Activated naive CD4-positive, alpha-beta T cell treated with anti-CD3 and anti-CD28 coated beads, Interleukin-2, amount 50 U/mL, for 24 hours (primary cell): ENCODE data around the gene LRRC4C.

Experiments
- H3K27ac Mint-ChIP-seq: one replicate; pipeline ENCODE4 v1.8.0; 2021; ENCODE audit warnings: mild to moderate bottlenecking, mixed read lengths
- H3K27me3 Mint-ChIP-seq: one replicate; pipeline ENCODE4 v1.8.0; 2021; ENCODE audit warnings: mixed read lengths
- H3K36me3 Mint-ChIP-seq: one replicate; pipeline ENCODE4 v1.8.0; 2021; ENCODE audit warnings: mixed read lengths
- H3K4me1 Mint-ChIP-seq: one replicate; pipeline ENCODE4 v1.8.0; 2021; ENCODE audit warnings: mixed read lengths
- H3K4me3 Mint-ChIP-seq: one replicate; pipeline ENCODE4 v1.8.0; 2021; ENCODE audit warnings: mild to moderate bottlenecking, mixed read lengths
- H3K9me3 Mint-ChIP-seq: one replicate; pipeline ENCODE4 v1.8.0; 2021; ENCODE audit warnings: mixed read lengths

The LRRC4C gene

DNA sequence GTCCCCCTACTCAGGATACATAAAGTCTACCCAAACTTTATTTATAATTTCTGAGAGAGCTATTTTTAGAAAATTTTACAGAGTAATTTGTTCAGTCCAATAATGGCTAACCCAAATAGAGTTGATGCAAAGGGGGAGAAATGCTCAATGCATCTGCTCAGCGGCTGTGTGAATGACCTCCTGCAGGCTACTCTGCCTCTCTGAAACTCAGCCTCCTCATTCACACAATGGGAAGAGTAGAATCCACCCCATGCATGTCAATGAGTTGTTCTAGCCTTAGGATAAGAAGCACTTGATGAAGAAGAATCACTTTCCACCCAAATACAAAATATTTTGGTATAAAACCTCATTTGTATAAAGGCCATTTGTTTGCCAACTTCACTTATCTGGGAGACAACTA is 1204.0 kb downstream of the LRRC4C start:
- Mint-ChIP-seq H3K9me3 (peaks cover 4% of the 10 kb centered on the region), H3K27me3 (no peaks in the 10 kb centered on the region), H3K4me1 (no peaks in the 10 kb centered on the region), H3K27ac (no peak overlapping the region), H3K4me3 (no peak overlapping the region), H3K36me3 (no peaks in the 10 kb centered on the region)

DNA sequence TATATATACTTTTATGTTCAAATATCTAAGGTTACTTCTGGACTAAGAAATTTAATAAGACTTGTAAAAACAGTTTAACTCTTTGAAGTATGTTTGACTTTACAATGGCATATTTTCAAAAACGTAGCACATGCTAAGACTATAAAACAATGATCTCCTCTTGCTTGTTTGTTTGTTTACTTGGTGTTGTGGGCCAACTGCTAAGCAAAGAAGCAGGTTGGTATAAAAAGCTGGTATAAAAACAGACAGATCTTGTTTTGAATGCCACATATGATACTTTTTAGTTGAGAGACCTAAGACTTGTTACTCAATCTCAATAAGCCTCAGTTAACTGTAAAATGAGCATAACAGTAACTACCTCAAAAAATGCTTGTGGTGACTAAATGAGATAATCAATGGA is 1206.3 kb downstream of the LRRC4C start:
- H3K9me3 Mint-ChIP-seq, result peaks cover 6% of the 10 kb centered on the region
- no peaks in the 10 kb centered on the region for H3K4me1 Mint-ChIP-seq
- H3K36me3 Mint-ChIP-seq, result no peaks in the 10 kb centered on the region
- H3K27me3 Mint-ChIP-seq, result no peaks in the 10 kb centered on the region
- H3K27ac Mint-ChIP-seq, result no peak overlapping the region
- no peak overlapping the region for H3K4me3 Mint-ChIP-seq

DNA sequence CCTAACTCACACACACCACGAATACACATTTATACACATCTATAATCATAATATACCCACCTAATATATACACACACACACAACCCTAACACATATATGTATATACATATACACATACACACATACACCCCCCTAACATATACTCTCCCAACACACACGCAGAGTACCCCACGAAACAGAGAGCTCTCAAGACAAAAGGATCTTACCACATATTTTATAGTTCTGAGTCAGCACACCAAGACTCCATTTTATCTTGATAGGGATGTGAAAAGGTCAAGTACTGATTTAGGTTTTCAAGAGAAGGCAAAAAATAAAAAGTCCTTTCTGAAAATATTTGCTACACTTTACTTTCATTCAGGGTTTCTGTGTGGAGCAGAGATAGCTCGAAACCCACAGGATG is 1207.2 kb downstream of the LRRC4C start:
- Mint-ChIP-seq H3K4me3 (no peak overlapping the region), H3K27me3 (no peaks in the 10 kb centered on the region), H3K4me1 (no peaks in the 10 kb centered on the region), H3K9me3 (peaks cover 8% of the 10 kb centered on the region), H3K27ac (no peak overlapping the region), H3K36me3 (no peaks in the 10 kb centered on the region)

DNA sequence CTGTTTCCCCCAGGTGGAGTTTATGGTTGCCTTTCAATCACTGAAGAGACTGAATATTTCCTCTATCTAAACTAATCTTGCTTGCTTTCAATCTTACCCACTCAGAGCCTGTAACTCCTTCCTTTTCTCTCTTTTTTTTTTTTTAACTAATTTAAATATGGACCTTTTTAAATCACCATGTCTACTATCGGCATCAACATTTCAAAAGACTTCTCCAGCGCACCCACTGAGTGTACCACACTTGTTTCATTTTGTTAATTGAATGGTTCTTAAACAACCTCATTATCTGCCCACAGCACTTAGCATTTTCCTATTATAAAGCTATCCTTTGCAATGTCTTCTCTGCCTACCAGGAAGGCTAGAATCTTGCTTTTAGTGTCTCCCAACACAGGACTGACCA is 1212.5 kb downstream of the LRRC4C start:
- no peaks in the 10 kb centered on the region for H3K36me3 Mint-ChIP-seq
- no peaks in the 10 kb centered on the region for H3K4me1 Mint-ChIP-seq

DNA sequence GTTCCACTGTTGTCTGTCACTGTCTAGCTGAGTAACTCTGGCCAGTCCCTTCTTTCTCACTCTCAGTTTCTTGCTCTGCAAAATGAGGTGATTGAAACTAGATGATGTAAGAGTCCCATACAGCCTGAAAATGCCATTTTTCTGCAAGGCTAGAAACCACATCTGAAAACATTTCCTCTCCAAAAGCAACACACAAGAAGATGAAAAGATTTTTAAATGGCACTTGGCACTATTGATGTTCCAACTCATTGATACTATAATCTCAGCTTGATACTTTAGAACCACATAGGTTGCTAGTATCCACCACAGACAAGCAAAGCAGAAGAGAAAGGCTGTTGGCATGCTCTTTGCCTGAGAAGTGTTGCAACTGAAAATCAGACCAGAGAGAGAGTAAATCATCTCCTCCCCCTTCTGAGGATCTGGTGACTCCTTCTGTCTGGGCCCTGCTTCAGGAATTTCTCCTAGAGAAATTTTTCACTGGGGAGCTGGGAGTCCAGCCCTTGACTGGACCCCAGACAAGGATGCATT is 1217.9 kb downstream of the LRRC4C start:
- Mint-ChIP-seq H3K27ac (no peak overlapping the region), H3K4me1 (no peaks in the 10 kb centered on the region), H3K36me3 (no peaks in the 10 kb centered on the region), H3K27me3 (no peaks in the 10 kb centered on the region), H3K9me3 (peaks cover 11% of the 10 kb centered on the region), H3K4me3 (no peak overlapping the region)

More for the DNA sequence above, 1212.5 kb downstream of the LRRC4C start:
- Mint-ChIP-seq H3K27me3 (no peaks in the 10 kb centered on the region), H3K9me3 (peaks cover 4% of the 10 kb centered on the region), H3K27ac (no peak overlapping the region), H3K4me3 (no peak overlapping the region)

DNA sequence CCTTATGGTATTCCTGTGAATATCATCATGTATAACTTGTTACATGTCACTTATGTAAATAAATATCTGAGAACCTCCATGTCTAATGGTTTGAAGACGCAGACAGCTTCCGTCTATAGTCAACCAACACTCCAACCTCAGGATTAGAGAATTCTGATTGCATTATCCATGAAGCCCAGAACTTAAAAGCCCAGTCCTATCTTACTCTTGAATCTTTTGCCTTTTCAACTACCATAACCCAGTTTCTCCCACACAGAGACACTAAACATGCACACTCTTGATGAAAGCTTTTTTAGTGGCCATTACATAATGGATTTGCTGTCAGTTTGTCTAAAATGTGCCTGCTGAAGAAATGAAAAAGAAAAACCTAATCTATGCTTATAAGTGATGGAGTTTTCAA is 1219.2 kb downstream of the LRRC4C start:
- Mint-ChIP-seq H3K4me3 (no peak overlapping the region), H3K27ac (no peak overlapping the region), H3K27me3 (no peaks in the 10 kb centered on the region), H3K9me3 (peaks cover 11% of the 10 kb centered on the region), H3K4me1 (no peaks in the 10 kb centered on the region), H3K36me3 (no peaks in the 10 kb centered on the region)

DNA sequence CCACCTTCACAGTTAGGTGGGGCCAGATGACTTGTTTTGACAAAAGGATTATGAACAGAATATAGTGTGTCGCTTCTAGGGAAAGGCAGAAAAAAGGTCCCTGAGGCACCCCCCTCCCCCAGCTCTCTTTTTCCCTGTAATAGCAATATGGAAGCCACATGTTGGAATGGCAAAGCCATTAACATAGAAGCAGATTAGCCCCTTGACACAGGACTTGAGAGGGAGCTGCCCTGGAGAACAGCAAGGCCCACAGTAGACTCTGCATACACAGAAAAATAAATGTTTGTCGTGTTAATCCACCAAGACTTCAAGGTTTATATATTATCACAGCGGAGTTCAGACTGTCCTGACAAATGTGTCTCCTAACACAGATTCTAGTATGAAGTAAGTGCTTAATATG is 1222.9 kb downstream of the LRRC4C start:
- no peaks in the 10 kb centered on the region for H3K4me1 Mint-ChIP-seq
- H3K36me3 Mint-ChIP-seq, result no peaks in the 10 kb centered on the region
- H3K27me3 Mint-ChIP-seq, result no peaks in the 10 kb centered on the region
- no peak overlapping the region for H3K4me3 Mint-ChIP-seq
- H3K27ac Mint-ChIP-seq, result no peak overlapping the region
- peaks cover 11% of the 10 kb centered on the region for H3K9me3 Mint-ChIP-seq

DNA sequence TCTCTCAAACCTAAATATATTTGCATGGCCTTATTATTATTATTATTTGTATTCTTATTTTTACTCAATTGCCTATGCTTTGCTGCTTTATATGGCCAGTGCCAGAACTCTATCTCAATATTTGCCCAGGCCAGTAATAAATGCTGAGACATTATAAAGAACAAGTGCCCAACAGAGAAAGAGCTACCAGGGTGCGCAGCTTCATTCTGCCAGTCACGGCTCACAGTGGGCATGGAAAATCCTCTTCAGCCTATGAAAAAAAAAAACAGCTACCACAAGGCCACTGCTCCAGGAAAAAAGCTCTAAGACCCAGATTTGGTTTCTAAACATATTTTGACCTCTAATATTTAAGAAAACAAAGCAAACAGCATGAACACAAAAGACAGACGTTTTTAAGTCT is 1223.6 kb downstream of the LRRC4C start:
- Mint-ChIP-seq H3K9me3 (peaks cover 11% of the 10 kb centered on the region), H3K4me1 (no peaks in the 10 kb centered on the region), H3K27ac (no peak overlapping the region), H3K4me3 (no peak overlapping the region), H3K27me3 (no peaks in the 10 kb centered on the region), H3K36me3 (no peaks in the 10 kb centered on the region)

DNA sequence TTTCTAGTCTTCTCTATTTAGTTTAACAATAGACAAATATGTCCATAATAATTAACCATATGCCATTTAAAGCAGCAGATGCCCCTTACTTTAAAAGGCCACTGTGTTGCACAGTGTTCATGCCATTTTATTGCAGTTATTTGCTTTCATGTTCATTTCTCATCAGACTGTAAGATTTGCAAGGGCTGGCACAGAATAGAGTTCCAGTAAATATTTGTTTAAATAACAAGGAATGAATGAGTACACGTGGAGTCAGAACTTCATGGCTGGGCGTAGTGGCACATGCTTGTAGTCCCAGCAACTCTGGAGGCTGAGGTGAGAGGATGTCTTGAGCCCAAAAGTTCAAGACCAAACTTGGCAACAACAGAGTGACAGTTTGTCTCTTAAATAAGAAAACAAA is 1228.6 kb downstream of the LRRC4C start:
- no peak overlapping the region for H3K4me3 Mint-ChIP-seq
- no peak overlapping the region for H3K27ac Mint-ChIP-seq

DNA sequence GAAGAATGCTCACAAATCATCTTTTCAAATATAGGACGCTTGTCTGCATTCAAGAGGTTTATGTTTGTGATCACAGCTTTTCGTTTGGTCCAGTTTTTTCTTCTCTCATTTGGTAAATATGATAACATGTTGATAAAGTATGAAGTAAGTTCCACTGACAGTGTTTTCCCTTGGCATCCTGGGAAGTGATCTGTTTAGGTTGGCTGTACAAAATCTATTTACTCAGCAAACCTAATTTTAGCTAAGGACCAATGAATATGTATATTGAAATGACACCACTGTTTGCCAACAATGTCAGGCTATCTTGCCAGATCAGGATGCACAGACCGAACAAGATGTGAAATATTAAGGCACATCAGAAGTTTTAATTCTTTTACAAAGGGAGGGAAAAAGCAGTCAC is 1230.8 kb downstream of the LRRC4C start:
- H3K36me3 Mint-ChIP-seq, result no peaks in the 10 kb centered on the region
- no peak overlapping the region for H3K4me3 Mint-ChIP-seq
- H3K4me1 Mint-ChIP-seq, result no peaks in the 10 kb centered on the region
- H3K27me3 Mint-ChIP-seq, result no peaks in the 10 kb centered on the region
- no peaks in the 10 kb centered on the region for H3K9me3 Mint-ChIP-seq
- H3K27ac Mint-ChIP-seq, result no peak overlapping the region

More for the DNA sequence above, 1228.6 kb downstream of the LRRC4C start:
- Mint-ChIP-seq H3K9me3 (no peaks in the 10 kb centered on the region), H3K27me3 (no peaks in the 10 kb centered on the region), H3K4me1 (no peaks in the 10 kb centered on the region), H3K36me3 (no peaks in the 10 kb centered on the region)

DNA sequence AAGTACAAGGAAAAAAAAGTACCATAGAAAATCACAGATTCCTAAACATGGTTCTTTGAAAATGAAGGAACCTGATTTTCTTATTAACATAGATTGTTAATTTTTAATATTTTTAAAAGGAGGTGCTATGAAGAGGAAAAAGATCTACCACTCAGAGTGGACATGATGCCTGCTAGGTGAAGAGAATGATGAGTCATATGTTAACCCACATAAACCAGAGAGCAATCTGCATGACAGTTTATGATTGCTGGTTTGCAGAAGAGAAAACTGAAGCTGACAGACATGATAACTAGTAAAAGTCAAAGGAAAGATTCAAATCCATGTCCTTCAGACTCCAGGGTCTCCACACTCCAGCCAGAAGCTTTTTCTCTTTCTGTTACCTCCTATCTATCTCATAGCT is 1231.7 kb downstream of the LRRC4C start:
- Mint-ChIP-seq H3K4me3 (no peak overlapping the region), H3K36me3 (no peaks in the 10 kb centered on the region), H3K4me1 (no peaks in the 10 kb centered on the region)

DNA sequence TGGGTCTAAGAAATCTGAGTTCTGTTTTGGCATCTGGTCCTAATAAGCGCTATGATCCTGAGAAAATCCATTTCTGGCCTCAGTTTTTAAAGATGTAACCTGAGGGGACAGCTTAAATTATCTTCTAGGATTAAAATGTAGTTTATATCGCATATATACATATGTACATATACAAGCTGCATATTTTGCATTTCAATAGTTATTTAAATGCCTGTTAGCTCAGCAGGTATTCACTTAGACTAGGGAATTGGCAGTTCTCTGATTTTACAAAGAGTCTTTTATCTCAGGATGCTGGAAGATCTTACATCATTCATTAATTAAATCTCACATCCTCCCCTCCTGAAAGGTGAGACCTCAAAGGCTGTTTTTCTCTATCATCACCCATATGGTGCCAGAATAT is 1232.8 kb downstream of the LRRC4C start:
- Mint-ChIP-seq H3K4me1 (no peaks in the 10 kb centered on the region), H3K36me3 (no peaks in the 10 kb centered on the region), H3K4me3 (no peak overlapping the region), H3K27ac (no peak overlapping the region), H3K27me3 (no peaks in the 10 kb centered on the region), H3K9me3 (no peaks in the 10 kb centered on the region)

More for the DNA sequence above, 1231.7 kb downstream of the LRRC4C start:
- Mint-ChIP-seq H3K9me3 (no peaks in the 10 kb centered on the region), H3K27me3 (no peaks in the 10 kb centered on the region), H3K27ac (no peak overlapping the region)

DNA sequence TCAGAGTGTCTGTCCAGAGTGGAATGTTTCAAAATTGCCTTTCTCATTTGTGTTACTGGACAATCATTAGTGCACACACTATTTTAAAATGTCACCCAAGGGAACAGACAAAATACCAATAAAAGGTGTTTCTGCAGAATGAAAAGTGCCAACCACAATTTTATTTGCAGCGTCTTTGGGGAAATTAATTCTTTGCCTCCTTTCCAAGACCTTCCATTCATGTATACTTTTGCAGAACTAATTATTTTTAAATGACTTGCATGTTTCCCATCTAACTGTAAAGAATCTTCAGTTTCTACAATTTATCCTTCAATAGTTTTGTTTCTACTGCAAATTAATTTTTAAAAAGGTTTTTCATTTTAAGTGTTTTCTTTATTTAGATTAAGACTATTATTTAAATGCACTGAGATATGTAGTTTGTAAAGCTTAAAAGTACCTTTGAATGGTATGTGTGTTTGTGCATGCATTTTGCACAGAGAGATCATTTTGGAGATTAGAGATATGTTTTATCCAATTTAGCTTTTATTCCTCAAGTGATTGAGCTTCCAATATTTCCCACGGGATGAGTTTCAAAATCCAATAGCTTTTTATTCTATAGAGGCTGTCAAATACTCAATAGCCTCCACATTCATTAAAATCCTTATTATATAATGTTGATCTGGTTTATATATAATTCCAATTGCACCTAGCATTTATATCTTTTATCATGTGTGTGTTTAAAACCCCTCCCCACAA is 1235.7 kb downstream of the LRRC4C start:
- Mint-ChIP-seq H3K27ac (no peak overlapping the region), H3K36me3 (no peaks in the 10 kb centered on the region), H3K4me1 (no peaks in the 10 kb centered on the region), H3K27me3 (no peaks in the 10 kb centered on the region), H3K4me3 (no peak overlapping the region), H3K9me3 (no peaks in the 10 kb centered on the region)

DNA sequence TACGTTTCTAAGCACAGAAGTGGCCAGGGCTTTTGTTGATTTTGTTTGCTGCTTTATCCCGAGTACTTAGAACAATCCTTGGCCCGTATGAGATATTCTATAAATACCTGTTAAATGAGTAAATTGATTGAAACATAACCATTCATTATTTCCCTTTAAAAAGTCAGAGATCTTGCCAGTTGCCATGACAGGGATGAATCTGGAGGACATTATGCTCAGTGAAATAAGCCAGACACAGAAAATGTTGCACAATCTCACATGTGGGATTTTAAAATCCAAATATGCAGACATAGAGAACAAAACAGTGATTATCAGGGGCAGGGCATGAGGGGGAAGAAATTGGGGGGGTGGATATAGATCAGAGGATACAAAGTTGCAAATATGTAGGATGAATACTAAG is 1240.1 kb downstream of the LRRC4C start:
- Mint-ChIP-seq H3K36me3 (no peaks in the 10 kb centered on the region), H3K9me3 (no peaks in the 10 kb centered on the region), H3K27me3 (no peaks in the 10 kb centered on the region), H3K27ac (no peak overlapping the region), H3K4me1 (no peaks in the 10 kb centered on the region), H3K4me3 (no peak overlapping the region)

DNA sequence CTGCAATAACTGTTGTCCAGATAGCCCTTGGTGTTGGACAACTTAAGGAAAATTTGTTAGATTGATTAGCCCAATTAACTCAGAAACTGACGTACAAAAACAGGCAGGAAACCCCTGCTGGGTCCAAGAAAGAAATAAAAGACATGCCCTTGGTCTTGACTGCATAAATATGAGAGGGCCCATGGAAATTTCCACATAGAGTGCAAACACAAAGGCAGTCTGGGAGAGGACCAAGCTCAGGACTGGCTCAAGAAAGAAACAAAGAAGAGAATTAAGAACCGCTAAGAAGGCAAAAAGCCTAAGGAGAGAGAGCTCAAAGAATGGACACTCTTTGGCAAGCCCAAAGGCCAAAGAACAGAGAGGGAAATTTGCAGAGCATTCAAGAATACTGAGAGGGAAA is 1243.9 kb downstream of the LRRC4C start:
- Mint-ChIP-seq H3K4me1 (no peaks in the 10 kb centered on the region), H3K9me3 (no peaks in the 10 kb centered on the region), H3K36me3 (no peaks in the 10 kb centered on the region), H3K4me3 (no peak overlapping the region), H3K27me3 (no peaks in the 10 kb centered on the region), H3K27ac (no peak overlapping the region)

DNA sequence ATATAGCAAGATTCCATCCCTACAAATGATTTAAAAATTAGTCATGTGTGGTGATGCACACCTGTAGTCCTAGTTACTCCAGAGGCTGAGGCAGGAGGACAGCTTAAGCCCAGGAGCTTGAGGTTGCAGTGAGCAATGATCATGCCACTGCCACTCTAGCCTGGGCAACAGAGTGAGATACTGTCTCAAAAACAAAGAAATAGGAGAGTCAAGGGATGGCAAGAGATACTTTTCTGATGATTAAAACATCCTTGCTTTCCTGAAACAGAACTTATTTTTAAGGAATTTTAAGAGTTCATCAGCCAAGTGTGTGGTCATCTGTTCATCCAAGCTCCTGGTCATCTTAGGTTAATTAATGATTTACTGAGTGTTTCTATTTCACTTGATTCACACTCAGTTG is 1252.0 kb downstream of the LRRC4C start:
- H3K27ac Mint-ChIP-seq, result no peak overlapping the region
- H3K9me3 Mint-ChIP-seq, result peaks cover 6% of the 10 kb centered on the region
- no peaks in the 10 kb centered on the region for H3K36me3 Mint-ChIP-seq
- no peaks in the 10 kb centered on the region for H3K4me1 Mint-ChIP-seq
- no peak overlapping the region for H3K4me3 Mint-ChIP-seq
- no peaks in the 10 kb centered on the region for H3K27me3 Mint-ChIP-seq

DNA sequence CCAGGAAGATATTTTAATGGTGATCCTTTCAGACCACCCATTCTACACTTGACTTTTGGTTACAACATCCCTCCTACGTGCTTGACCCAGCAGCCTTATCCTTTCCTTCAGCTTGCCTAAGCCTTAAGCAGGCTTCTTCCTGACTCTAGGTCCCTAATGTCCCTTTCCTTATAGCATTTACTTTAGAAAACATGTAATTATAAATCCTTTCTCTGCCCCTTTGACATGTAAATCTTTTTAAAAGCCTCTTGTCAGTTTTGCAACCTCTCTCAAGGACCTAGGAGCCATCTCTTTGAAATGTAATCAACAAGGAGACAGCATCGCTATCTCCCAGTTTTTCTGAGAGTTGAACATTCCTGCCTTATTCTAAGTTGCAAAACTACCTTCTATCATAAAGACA is 1255.2 kb downstream of the LRRC4C start:
- H3K27me3 Mint-ChIP-seq, result no peaks in the 10 kb centered on the region
- H3K36me3 Mint-ChIP-seq, result no peaks in the 10 kb centered on the region
- H3K4me3 Mint-ChIP-seq, result no peak overlapping the region
- H3K27ac Mint-ChIP-seq, result no peak overlapping the region
- no peaks in the 10 kb centered on the region for H3K4me1 Mint-ChIP-seq
- peaks cover 12% of the 10 kb centered on the region for H3K9me3 Mint-ChIP-seq
